IgD-negative memory B cell (primary cell): Measurements from ENCODE around the gene KRT222. TPM values are rescaled to one million over a fixed set of nuclear protein-coding genes. Genes with fewer than 3 reads are reported as not detected.

Experiments
- H3K27ac Mint-ChIP-seq, 3 donors: one replicate each; pipeline ENCODE4 v1.8.0; 2020 to 2022; ENCODE audit warnings: mild to moderate bottlenecking in 3 of 3, mixed read lengths in 3 of 3, moderate library complexity in 1 of 3
- H3K27me3 Mint-ChIP-seq: one replicate; pipeline ENCODE4 v1.8.0; 2021; ENCODE audit warnings: mixed read lengths
- H3K36me3 Mint-ChIP-seq: one replicate; pipeline ENCODE4 v1.8.0; 2020; ENCODE audit warnings: mild to moderate bottlenecking, mixed read lengths
- H3K4me1 Mint-ChIP-seq, 3 donors: one replicate each; pipeline ENCODE4 v1.8.0; 2020 to 2022; ENCODE audit warnings: mixed read lengths in 3 of 3, mild to moderate bottlenecking in 1 of 3
- H3K4me3 Mint-ChIP-seq, 4 donors: one replicate each; pipeline ENCODE4 v1.8.0; 2020 to 2022; ENCODE audit warnings: mild to moderate bottlenecking in 4 of 4, mixed read lengths in 4 of 4, moderate library complexity in 3 of 4
- H3K9me3 Mint-ChIP-seq, 3 donors: one replicate each; pipeline ENCODE4 v1.8.0; 2020 to 2021; ENCODE audit warnings: mixed read lengths in 3 of 3, mild to moderate bottlenecking in 1 of 3
- polyA plus RNA-seq: library from polyadenylated mRNA; unstranded; fragments of 300-500 nt; fragmentation: Illumina TruSeq; gene quantifications from one replicate; pipeline ENCODE4 v1.2.3, GENCODE V29; 2021

The KRT222 gene
- polyA plus RNA-seq, 1 donor from 2014 or later: not detected

DNA sequence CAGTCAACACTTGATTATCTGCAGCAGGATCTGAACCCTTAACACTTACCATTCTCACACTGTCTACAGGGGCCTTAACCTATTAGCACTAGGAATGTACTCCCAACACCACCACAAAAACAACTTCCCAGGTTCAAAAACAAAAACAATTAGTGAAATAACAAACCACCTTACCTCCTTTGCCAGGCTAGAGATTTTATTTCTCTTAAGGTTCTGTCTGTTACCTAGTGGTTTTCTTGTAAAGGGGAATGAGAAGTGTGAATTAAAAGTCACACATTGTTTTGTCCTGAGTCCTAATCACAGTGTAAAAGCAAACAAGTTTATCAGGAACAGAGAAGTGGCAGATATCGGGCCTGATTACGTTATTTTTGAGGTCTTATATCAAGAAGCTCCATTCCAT, 27.0 kb downstream of the KRT222 start:
- Mint-ChIP-seq H3K9me3 (no peaks in the 10 kb centered on the region), H3K27me3 (no peaks in the 10 kb centered on the region), H3K4me1 (peaks cover 13 to 17% (median 14%) of the 10 kb centered on the region in 3 donors), H3K4me3 (peak overlapping the region in 1 of 4 donors; percentile 2), H3K36me3 (peaks cover 2% of the 10 kb centered on the region), H3K27ac (peak overlapping the region in 1 of 3 donors; percentile 57)

DNA sequence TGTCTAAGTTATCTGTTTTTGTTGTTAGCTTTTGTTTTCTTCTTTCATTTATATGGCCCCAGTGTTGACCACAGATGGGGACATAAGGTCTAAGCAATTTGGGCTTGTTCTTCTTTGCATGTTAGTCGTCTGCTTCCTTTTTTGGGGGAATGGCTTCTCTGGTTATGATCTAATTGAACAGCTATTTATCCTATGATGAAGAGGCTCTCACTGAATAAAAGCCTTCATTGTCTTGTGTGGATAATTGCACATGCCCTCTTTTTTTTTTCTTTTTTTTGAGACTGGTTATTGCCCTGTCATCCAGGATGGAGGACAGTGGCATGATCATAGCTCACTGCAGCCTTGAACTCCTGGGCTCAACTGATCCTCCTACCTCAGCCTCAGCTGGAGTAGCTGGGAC, 31.1 kb downstream of the KRT222 start:
- Mint-ChIP-seq H3K27ac (peak overlapping the region in 1 of 3 donors; percentile 63), H3K36me3 (peaks cover 3% of the 10 kb centered on the region), H3K4me3 (no peak overlapping the region), H3K4me1 (peaks cover 4 to 9% (median 8%) of the 10 kb centered on the region in 3 donors), H3K9me3 (no peaks in the 10 kb centered on the region), H3K27me3 (no peaks in the 10 kb centered on the region)

DNA sequence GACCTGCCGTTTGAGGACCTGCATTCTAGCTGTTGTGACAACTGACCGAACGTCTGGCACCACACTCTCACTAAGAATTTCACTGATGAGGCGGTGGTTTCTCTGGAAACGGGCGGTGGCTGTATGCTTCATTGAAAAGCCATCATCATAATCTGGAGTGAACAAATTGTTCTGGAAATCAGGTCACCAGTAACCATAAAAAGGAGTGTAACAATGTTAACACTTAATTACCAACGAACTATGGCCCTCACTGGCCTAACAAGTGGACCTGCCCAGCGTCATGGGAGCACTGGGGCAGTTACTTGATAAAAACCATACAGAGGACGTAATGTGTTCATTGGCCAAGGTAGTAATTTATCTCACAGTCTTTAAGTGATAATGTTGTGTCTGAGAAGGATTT, 32.8 kb downstream of the KRT222 start:
- Mint-ChIP-seq H3K27ac (no peak overlapping the region), H3K36me3 (peaks cover 3% of the 10 kb centered on the region), H3K9me3 (no peaks in the 10 kb centered on the region)

DNA sequence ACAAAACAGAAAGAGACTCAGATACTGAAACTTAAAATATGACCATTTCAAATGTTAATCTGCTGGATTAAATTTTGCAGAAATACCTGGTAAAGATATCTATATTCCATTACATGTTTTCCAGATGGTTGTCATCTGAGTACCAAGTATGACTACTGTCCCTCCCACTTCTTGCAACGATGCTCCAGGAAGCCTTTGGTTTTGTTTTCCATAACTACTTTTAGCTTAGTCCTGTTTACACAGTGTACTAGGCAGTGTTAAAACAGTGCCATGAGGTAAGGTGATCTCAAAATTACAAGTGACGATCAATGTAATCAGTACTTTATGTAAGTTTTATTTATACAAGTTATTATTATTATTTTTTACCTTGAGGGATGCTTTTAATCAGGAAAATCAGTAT, 35.1 kb downstream of the KRT222 start:
- Mint-ChIP-seq H3K36me3 (peaks cover 6% of the 10 kb centered on the region), H3K27ac (no peak overlapping the region), H3K4me1 (peaks cover 5 to 9% (median 9%) of the 10 kb centered on the region in 3 donors)

More for the DNA sequence above, 32.8 kb downstream of the KRT222 start:
- H3K4me3 Mint-ChIP-seq: no peak overlapping the region
- H3K4me1 Mint-ChIP-seq: peaks cover 0 to 4% (median 2%) of the 10 kb centered on the region in 3 donors
- H3K27me3 Mint-ChIP-seq: no peaks in the 10 kb centered on the region

DNA sequence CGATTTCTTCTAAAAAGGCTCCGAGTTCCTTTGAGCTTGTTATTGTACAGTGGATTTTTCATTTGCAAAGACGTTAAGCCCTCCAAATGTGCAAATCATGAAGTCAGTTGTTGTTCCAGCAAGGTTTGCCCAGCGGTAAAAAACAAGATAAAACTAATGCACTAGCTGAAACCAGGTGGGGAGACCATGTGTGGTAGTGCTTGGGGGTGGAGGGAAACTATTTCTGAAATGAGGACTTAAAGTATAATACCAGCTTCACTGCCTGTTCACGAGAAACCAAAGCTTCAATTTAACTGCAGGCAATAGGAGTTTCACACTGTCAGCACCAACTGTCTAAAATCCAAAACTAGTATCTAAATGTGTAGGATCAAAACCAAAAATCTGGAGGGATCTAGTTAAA, 39.7 kb downstream of the KRT222 start:
- Mint-ChIP-seq H3K27ac (peak overlapping the region in 2 of 3 donors; percentile 22 to 62), H3K27me3 (no peaks in the 10 kb centered on the region), H3K36me3 (peaks cover 4% of the 10 kb centered on the region), H3K9me3 (no peaks in the 10 kb centered on the region), H3K4me1 (peaks cover 30 to 47% (median 35%) of the 10 kb centered on the region in 3 donors), H3K4me3 (no peak overlapping the region)

More for the DNA sequence above, 35.1 kb downstream of the KRT222 start:
- H3K9me3 Mint-ChIP-seq: no peaks in the 10 kb centered on the region
- H3K27me3 Mint-ChIP-seq: no peaks in the 10 kb centered on the region
- H3K4me3 Mint-ChIP-seq: no peak overlapping the region

DNA sequence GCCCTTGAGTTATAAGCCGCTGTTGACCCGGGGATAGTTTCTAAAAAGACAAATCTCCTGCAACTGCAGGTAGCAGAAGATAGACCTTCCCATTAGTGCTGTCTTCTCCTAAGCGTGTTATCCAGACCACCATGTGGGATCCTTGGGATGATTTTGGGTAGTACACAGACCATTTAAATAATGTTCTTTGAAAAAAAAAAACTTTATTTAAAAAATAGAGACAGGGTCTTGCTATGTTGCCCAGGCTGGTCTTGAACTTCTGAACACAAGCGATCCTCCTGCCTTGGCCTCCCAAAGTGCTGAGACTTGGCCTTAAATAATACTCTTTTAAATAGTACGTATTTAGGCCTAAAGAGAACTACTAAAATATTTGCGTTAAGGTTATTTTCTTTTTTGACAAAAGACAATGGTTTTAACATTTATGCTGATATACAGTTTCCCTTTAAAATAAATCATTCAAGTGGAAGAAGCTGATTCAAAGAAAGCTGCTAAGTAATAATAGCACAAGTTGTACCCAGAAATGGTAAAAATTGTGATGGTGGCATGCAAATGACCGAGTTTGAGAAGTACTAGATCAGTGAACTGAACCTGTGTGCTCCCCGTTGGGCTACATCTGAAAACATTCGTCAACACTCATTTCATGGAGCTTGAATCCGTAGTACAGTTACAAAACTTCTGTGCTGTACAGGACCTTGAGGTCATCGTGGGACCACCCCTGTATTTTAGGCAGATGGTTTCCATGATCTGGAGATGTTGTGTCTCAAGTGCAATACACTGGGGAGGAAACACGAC, 41.4 kb downstream of the KRT222 start:
- H3K36me3 Mint-ChIP-seq: peaks cover 4% of the 10 kb centered on the region
- H3K4me1 Mint-ChIP-seq: peaks cover 37 to 50% (median 41%) of the 10 kb centered on the region in 3 donors
- H3K4me3 Mint-ChIP-seq: peak overlapping the region; percentile 46 to 87 (median 74)
- H3K27ac Mint-ChIP-seq: peak overlapping the region; percentile 25 to 94 (median 67)
- no peaks in the 10 kb centered on the region for H3K9me3 Mint-ChIP-seq
- no peaks in the 10 kb centered on the region for H3K27me3 Mint-ChIP-seq

DNA sequence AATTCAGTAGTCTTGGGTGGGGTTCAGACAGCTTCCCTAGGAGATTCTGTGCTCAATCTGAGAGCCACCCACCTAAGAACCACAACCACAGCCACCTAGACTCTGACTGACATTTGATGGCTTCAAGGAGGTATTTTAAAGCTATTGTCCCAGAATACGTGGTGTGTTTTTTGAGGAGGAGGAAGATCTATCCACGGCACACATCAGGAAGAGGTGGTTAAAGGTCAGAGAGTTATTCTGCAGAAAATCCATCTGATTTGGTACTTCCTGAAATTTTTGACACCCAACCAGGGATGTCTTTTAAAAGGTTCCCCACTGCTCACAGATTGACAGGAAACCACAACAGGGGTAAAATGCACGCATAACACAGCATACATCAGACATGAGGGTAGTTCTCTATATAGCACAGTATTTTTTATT, 42.5 kb downstream of the KRT222 start:
- Mint-ChIP-seq H3K4me3 (peak overlapping the region in 2 of 4 donors; percentile 28 to 44), H3K9me3 (no peaks in the 10 kb centered on the region), H3K36me3 (peaks cover 4% of the 10 kb centered on the region), H3K4me1 (peaks cover 37 to 50% (median 41%) of the 10 kb centered on the region in 3 donors), H3K27me3 (no peaks in the 10 kb centered on the region), H3K27ac (peak overlapping the region; percentile 62 to 79 (median 76))

DNA sequence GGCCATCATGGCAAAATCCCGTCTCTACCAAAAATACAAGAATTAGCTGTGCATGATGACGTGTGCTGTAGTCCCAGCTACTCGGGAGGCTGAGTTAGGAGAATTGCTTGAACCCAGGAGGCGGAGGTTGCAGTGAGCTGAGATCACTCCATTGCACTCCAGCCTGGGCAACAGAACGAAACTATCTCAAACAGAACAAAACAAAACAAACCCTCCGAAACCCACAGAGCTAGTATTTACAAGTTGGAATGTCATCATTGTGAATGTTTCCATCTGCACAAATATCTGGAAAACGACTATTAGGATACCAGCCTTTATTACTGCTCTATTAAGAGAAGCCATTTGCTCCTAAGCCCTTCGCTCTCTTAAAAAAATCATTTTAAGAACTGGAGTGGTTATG, 43.4 kb downstream of the KRT222 start:
- H3K36me3 Mint-ChIP-seq: no peaks in the 10 kb centered on the region
- H3K27ac Mint-ChIP-seq: no peak overlapping the region
- no peaks in the 10 kb centered on the region for H3K9me3 Mint-ChIP-seq
- H3K4me1 Mint-ChIP-seq: peaks cover 37 to 54% (median 44%) of the 10 kb centered on the region in 3 donors
- no peaks in the 10 kb centered on the region for H3K27me3 Mint-ChIP-seq
- H3K4me3 Mint-ChIP-seq: peak overlapping the region in 1 of 4 donors; percentile 16

DNA sequence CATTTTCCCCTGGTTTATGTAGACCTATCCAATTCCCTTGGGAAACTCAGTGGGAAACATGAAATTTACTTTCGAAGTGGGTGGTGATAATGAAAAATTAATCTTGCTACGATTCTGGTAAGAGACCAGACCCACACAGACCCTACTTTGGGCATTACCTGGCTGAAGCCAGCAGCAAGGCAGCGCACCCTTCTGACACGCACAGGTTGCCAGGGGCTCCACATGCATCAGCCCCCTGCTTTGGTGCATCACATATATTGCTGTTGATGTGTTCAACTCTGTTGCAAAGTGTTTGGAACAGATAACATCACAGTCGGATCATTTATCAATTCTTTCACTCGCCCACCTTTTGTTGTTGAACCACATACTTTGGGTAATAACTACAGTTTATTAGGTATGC, 44.0 kb downstream of the KRT222 start:
- H3K4me3 Mint-ChIP-seq: peak overlapping the region in 2 of 4 donors; percentile 16 to 58
- H3K9me3 Mint-ChIP-seq: no peaks in the 10 kb centered on the region
- no peaks in the 10 kb centered on the region for H3K27me3 Mint-ChIP-seq
- H3K27ac Mint-ChIP-seq: no peak overlapping the region
- no peaks in the 10 kb centered on the region for H3K36me3 Mint-ChIP-seq
- peaks cover 37 to 54% (median 47%) of the 10 kb centered on the region in 3 donors for H3K4me1 Mint-ChIP-seq

DNA sequence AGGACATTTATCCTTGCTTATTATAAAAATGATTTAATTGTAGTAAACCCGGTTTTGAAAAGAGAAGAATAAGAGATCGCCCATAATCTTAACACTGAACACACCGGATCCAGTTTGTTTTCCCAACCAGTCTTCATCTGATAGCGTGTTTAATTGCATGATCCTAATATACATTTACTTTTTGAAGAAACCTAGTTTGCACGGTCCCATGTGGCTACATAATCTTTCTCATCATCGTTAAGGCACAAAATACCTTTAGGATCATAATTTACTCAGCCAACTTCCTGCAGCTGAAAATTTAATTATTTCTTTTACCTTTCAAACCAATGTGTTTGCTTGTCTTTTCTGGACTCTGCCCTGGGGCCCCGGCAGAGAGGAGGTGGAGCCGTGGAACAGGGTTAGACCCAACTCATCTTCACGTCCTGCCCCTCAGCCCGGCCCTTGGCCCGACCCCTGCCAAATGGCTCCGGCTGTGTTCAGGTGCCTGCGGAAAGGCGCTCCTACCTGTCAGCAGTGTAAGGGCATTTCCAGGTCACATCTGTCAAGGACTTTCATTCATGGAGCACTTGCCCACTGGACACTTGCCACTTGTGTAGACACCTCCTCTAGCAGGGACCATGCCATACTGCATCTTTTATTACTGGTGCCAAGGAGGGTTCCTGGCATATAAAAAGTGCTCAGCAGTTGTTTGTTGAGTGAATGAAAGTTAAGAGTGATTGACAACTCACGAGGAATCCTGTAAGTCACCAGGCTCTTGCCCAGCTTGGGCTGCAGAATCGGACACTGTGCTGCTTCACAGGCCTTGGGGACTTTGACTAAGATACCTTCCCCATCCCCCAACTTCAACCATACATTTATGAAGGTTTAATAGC, 46.0 kb downstream of the KRT222 start:
- Mint-ChIP-seq H3K27ac (peak overlapping the region; percentile 47 to 80 (median 76)), H3K4me1 (peaks cover 40 to 52% (median 48%) of the 10 kb centered on the region in 3 donors), H3K27me3 (peaks cover 2% of the 10 kb centered on the region), H3K9me3 (no peaks in the 10 kb centered on the region), H3K36me3 (no peaks in the 10 kb centered on the region), H3K4me3 (peak overlapping the region; percentile 17 to 92 (median 74))

DNA sequence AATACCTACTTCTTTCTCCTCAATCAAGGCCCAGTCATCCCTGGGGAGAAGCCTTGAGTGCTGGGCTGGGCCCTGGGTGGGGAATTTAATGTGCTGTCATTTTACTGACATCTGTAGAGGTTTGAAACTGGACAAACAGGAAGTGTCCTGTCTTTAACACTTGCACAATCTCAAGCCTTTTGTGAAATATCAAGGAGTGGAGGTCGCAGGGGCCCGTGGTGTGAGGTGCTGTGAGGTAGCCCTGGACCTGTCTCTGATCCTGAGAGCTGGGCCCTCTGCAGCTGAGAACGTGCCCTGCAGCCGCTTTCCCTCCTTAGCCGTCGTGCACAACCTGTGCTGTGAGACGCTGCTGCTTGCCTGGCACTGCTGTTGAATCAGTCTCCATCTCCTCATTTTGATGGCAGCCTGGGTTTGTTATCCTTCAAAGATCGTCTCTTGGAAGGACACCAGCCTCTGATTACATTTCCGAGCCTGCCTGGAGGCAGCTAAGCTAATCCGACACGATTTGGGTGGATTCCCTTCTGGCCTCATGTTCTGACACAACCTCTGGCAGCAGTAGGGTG, 47.2 kb downstream of the KRT222 start:
- Mint-ChIP-seq H3K4me1 (peaks cover 33 to 46% (median 39%) of the 10 kb centered on the region in 3 donors), H3K27ac (peak overlapping the region; percentile 17 to 46 (median 27)), H3K36me3 (no peaks in the 10 kb centered on the region), H3K27me3 (peaks cover 2% of the 10 kb centered on the region), H3K9me3 (no peaks in the 10 kb centered on the region), H3K4me3 (peak overlapping the region in 2 of 4 donors; percentile 14 to 57)

DNA sequence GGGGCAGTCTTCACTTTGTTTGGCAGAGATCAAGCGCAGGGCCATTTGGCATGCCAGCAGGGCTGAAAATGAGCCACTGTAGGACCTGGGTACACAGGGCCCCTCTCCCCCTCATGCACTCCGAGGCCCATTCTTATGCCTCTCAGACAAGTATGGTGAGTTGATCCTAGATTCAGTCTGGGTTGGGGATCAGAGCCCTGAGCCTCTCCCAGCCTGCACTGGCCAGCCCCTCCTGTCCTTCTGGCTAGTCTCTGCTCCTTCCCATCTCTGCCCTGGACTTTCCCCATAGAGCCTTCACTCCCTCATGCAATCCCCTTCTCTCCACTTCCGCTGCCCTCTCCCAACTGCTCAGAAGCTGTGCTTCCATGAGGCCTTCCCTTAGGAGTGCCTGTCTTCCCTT, 48.4 kb downstream of the KRT222 start:
- H3K27ac Mint-ChIP-seq: peak overlapping the region; percentile 40 to 99 (median 86)

DNA sequence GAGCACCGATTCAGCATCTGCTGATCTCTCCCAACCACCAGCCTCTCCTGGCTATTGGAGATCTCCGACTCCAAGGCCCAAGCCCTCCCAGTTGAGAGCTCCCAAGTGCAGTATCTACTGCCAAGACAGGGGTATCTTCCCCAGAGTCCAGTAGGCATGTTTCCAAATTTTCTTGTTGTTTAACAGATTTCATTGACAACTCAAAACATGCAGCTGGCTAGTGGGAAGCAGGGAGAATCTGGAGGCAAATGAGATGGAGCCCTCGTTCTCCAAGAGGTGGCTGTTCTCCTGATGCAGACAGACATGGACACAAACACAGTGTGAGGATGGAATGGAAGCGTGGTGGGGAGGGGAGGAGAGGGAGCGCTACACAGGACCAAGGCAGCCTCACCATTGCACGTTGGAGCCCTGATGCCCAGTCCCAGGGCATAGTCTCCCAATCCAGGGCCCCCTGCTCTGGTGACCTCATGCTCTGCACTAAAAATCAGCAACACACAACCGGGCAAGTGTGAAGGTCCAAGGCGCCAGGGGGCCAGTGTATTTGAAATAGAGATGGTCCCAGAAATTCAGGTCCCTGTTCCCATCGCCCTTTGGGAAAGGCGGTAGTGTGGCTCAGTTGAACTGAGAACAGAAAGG, 49.0 kb downstream of the KRT222 start:
- Mint-ChIP-seq H3K4me1 (peaks cover 27 to 43% (median 30%) of the 10 kb centered on the region in 3 donors), H3K27ac (peak overlapping the region; percentile 82 to 99 (median 97)), H3K4me3 (peak overlapping the region in 3 of 4 donors; percentile 64 to 83 (median 76)), H3K27me3 (peaks cover 2% of the 10 kb centered on the region), H3K9me3 (no peaks in the 10 kb centered on the region), H3K36me3 (no peaks in the 10 kb centered on the region)

More for the DNA sequence above, 48.4 kb downstream of the KRT222 start:
- Mint-ChIP-seq H3K4me1 (peaks cover 30 to 43% (median 33%) of the 10 kb centered on the region in 3 donors), H3K9me3 (no peaks in the 10 kb centered on the region), H3K27me3 (peaks cover 2% of the 10 kb centered on the region), H3K4me3 (no peak overlapping the region), H3K36me3 (no peaks in the 10 kb centered on the region)
